Trophoblast cell (in vitro differentiated cells and primary cell): ENCODE measurements around the gene GASK1A.

Experiments used
- DNase-seq, 2 donors: peaks; one replicate each; pipeline ENCODE4 v3.0.0-alpha.2; 2016
- H2AFZ ChIP-seq: 2 replicates; pipeline ENCODE4 v1.6.1; 2013; ENCODE audit warnings: low read length, moderate library complexity, mild to moderate bottlenecking; ENCODE audit not compliant: insufficient read depth, poor library complexity
- H2AK5ac ChIP-seq: 2 replicates; pipeline ENCODE4 v1.6.1; 2013; ENCODE audit warnings: mild to moderate bottlenecking, low read length
- H2BK120ac ChIP-seq: 2 replicates; pipeline ENCODE4 v1.6.1; 2013; ENCODE audit warnings: low read length, mild to moderate bottlenecking, moderate library complexity; ENCODE audit not compliant: insufficient read depth, poor library complexity
- H2BK12ac ChIP-seq: 2 replicates; pipeline ENCODE4 v1.6.1; 2013; ENCODE audit warnings: mild to moderate bottlenecking, low read length, moderate library complexity
- H2BK5ac ChIP-seq: 2 replicates; pipeline ENCODE4 v1.6.1; 2013; ENCODE audit warnings: low read length, low read depth, moderate library complexity, mild to moderate bottlenecking; ENCODE audit not compliant: poor library complexity
- H3K14ac ChIP-seq: 2 replicates; pipeline ENCODE4 v1.6.1; 2013; ENCODE audit warnings: mild to moderate bottlenecking, low read length
- H3K18ac ChIP-seq: 2 replicates; pipeline ENCODE4 v1.6.1; 2013; ENCODE audit warnings: mild to moderate bottlenecking, low read length
- H3K23ac ChIP-seq: 2 replicates; pipeline ENCODE4 v1.6.1; 2013; ENCODE audit warnings: low read length
- H3K27ac ChIP-seq: 2 replicates; pipeline ENCODE4 v1.5.1; 2013; ENCODE audit warnings: low read depth, mild to moderate bottlenecking, inconsistent platforms, low read length, moderate library complexity
- H3K27me3 ChIP-seq: 2 replicates; pipeline ENCODE4 v1.6.1; 2013; ENCODE audit warnings: inconsistent platforms, mild to moderate bottlenecking, low read length, moderate library complexity; ENCODE audit not compliant: insufficient read depth
- H3K36me3 ChIP-seq, 2 experiments: 1 replicate in 1 of 2; 2 replicates in 1 of 2; pipeline ENCODE4 v1.6.1; 2013; ENCODE audit warnings: low read length in 2 of 2, mild to moderate bottlenecking in 2 of 2, moderate library complexity in 1 of 2; ENCODE audit not compliant: insufficient read depth in 2 of 2, control insufficient read depth in 1 of 2
- H3K4ac ChIP-seq: 2 replicates; pipeline ENCODE4 v1.6.1; 2013; ENCODE audit warnings: low read depth, mild to moderate bottlenecking, low read length, moderate library complexity
- H3K4me1 ChIP-seq, 2 experiments: 1 replicate in 1 of 2; 2 replicates in 1 of 2; pipeline ENCODE4 v1.6.1; 2013; ENCODE audit warnings: low read length in 2 of 2, mild to moderate bottlenecking in 2 of 2, moderate library complexity in 1 of 2; ENCODE audit not compliant: insufficient read depth in 2 of 2, control insufficient read depth in 1 of 2
- H3K4me2 ChIP-seq: 2 replicates; pipeline ENCODE4 v1.6.1; 2013; ENCODE audit warnings: inconsistent platforms, mild to moderate bottlenecking, low read length, moderate library complexity
- H3K4me3 ChIP-seq: 2 replicates; pipeline ENCODE4 v1.5.1; 2013; ENCODE audit warnings: mild to moderate bottlenecking, low read depth, low read length, inconsistent platforms
- H3K79me1 ChIP-seq: one replicate; pipeline ENCODE4 v1.6.1; 2013; ENCODE audit warnings: low read length
- H3K79me2 ChIP-seq: 2 replicates; pipeline ENCODE4 v1.6.1; 2013; ENCODE audit warnings: low read length, mild to moderate bottlenecking; ENCODE audit not compliant: control insufficient read depth, insufficient read depth, poor library complexity
- H3K9ac ChIP-seq: 2 replicates; pipeline ENCODE4 v1.6.1; 2013; ENCODE audit warnings: mild to moderate bottlenecking, low read length
- H3K9me3 ChIP-seq: 2 replicates; pipeline ENCODE4 v1.6.1; 2013; ENCODE audit warnings: low read depth, mild to moderate bottlenecking, control low read depth, inconsistent platforms, low read length; ENCODE audit not compliant: insufficient read depth
- H4K12ac ChIP-seq: 2 replicates; pipeline ENCODE4 v1.6.1; 2013; ENCODE audit warnings: low read depth, mild to moderate bottlenecking, low read length, moderate library complexity
- H4K8ac ChIP-seq: 2 replicates; pipeline ENCODE4 v1.6.1; 2013; ENCODE audit warnings: low read depth, mild to moderate bottlenecking, low read length, moderate library complexity
- H4K91ac ChIP-seq: one replicate; pipeline ENCODE4 v1.6.1; 2013; ENCODE audit warnings: low read depth, mild to moderate bottlenecking, low read length, moderate library complexity
- WGBS: extraction: QIAGEN DNeasy Blood & Tissue Kit; methylation state at CpG from one replicate; pipeline ENCODE4 v1.1.7; 2013; ENCODE audit warnings: missing lambda C conversion rate; ENCODE audit not compliant: insufficient read length, insufficient coverage; ENCODE audit errors: extremely low coverage; 5-methylcytosine and 5-hydroxymethylcytosine counted together

Gene GASK1A

GRCh38 chr3:43028678-43029490 is 49.8 kb downstream of the GASK1A start:
- H2BK5ac ChIP-seq, result no peak overlapping the region
- H3K27me3 ChIP-seq, result no peaks in the 10 kb centered on the region
- H2BK12ac ChIP-seq, result no peak overlapping the region
- H3K4me3 ChIP-seq, result no peak overlapping the region
- DNase-seq, result no peak
- no CpG with 5 or more reads among the region's 6 CpGs for WGBS
- H4K12ac ChIP-seq, result no peak overlapping the region
- no peak overlapping the region for H3K9ac ChIP-seq
- H3K27ac ChIP-seq, result no peak overlapping the region
- H4K8ac ChIP-seq, result no peak overlapping the region
- no peak overlapping the region for H3K4me2 ChIP-seq
- no peak overlapping the region for H2AK5ac ChIP-seq
- H3K9me3 ChIP-seq, result no peaks in the 10 kb centered on the region
- H3K36me3 ChIP-seq, result no peaks in the 10 kb centered on the region
- H3K4me1 ChIP-seq, result peaks cover 14 to 15% of the 10 kb centered on the region in 2 experiments
- H3K79me2 ChIP-seq, result no peaks in the 10 kb centered on the region
- no peak overlapping the region for H3K14ac ChIP-seq
- no peak overlapping the region for H3K18ac ChIP-seq
- H3K4ac ChIP-seq, result no peak overlapping the region
- H3K79me1 ChIP-seq, result peaks cover 5% of the 10 kb centered on the region
- H2BK120ac ChIP-seq, result peak overlapping the region; percentile 23
- peak overlapping the region; percentile 8 for H4K91ac ChIP-seq
- no peak overlapping the region for H2AFZ ChIP-seq
- H3K23ac ChIP-seq, result no peak overlapping the region

GRCh38 chr3:43030162-43030935 is 51.2 kb downstream of the GASK1A start:
- no CpG with 5 or more reads among the region's 15 CpGs for WGBS
- H2BK120ac ChIP-seq, result no peak overlapping the region

DNA sequence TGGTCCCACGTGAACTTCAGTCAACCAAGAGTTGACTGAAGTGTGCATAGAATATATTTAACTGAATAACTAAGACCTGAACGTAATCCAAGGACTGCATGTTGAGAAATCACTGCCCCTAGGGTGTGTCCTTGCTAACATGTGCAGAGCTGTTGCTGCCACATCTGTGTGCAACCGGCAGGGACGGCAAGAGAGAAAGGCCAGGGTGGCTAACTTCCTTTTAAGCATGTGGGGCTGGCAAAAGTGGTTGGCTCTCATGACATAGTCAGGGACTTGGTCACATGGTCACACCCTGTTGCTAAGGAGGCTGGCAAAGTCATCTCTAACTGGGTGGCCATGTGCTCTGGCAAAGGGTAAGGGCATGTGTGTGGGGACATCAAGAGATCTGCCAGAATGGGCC is 52.4 kb downstream of the GASK1A start:
- H3K4me1 ChIP-seq, result peaks cover 0 to 3% of the 10 kb centered on the region in 2 experiments
- no peak overlapping the region for H2BK12ac ChIP-seq
- no peak overlapping the region for H3K27ac ChIP-seq
- peak in 1 of 2 donors; percentile 20 for DNase-seq
- H2BK5ac ChIP-seq, result no peak overlapping the region
- H3K9ac ChIP-seq, result no peak overlapping the region
- H3K79me2 ChIP-seq, result no peaks in the 10 kb centered on the region
- no peak overlapping the region for H4K91ac ChIP-seq
- H3K27me3 ChIP-seq, result no peaks in the 10 kb centered on the region
- no peak overlapping the region for H3K4me2 ChIP-seq
- H2AK5ac ChIP-seq, result no peak overlapping the region
- WGBS, result no CpG with 5 or more reads among the region's 4 CpGs
- H3K23ac ChIP-seq, result no peak overlapping the region
- H2AFZ ChIP-seq, result no peak overlapping the region
- no peak overlapping the region for H4K12ac ChIP-seq
- H3K4me3 ChIP-seq, result no peak overlapping the region
- H3K14ac ChIP-seq, result no peak overlapping the region
- no peak overlapping the region for H4K8ac ChIP-seq
- peaks cover 3% of the 10 kb centered on the region for H3K9me3 ChIP-seq
- no peak overlapping the region for H3K4ac ChIP-seq
- H3K36me3 ChIP-seq, result no peaks in the 10 kb centered on the region
- H2BK120ac ChIP-seq, result no peak overlapping the region
- H3K79me1 ChIP-seq, result peaks cover 5% of the 10 kb centered on the region
- no peak overlapping the region for H3K18ac ChIP-seq

More at GRCh38 chr3:43030162-43030935, 51.2 kb downstream of the GASK1A start:
- H3K18ac ChIP-seq, result no peak overlapping the region
- H2BK5ac ChIP-seq, result no peak overlapping the region
- H3K36me3 ChIP-seq, result no peaks in the 10 kb centered on the region
- H3K27me3 ChIP-seq, result no peaks in the 10 kb centered on the region
- no peak overlapping the region for H3K23ac ChIP-seq
- no peak overlapping the region for H3K27ac ChIP-seq
- no peak overlapping the region for H4K12ac ChIP-seq
- no peak overlapping the region for H3K4me3 ChIP-seq
- H3K79me1 ChIP-seq, result peaks cover 5% of the 10 kb centered on the region
- peaks cover 6 to 7% of the 10 kb centered on the region in 2 experiments for H3K4me1 ChIP-seq
- H3K4me2 ChIP-seq, result no peak overlapping the region
- no peak overlapping the region for H4K91ac ChIP-seq
- no peak overlapping the region for H3K9ac ChIP-seq
- no peak for DNase-seq
- H2AFZ ChIP-seq, result no peak overlapping the region
- no peak overlapping the region for H4K8ac ChIP-seq
- no peak overlapping the region for H2AK5ac ChIP-seq
- H3K79me2 ChIP-seq, result no peaks in the 10 kb centered on the region
- H3K14ac ChIP-seq, result no peak overlapping the region
- no peaks in the 10 kb centered on the region for H3K9me3 ChIP-seq
- H3K4ac ChIP-seq, result no peak overlapping the region
- no peak overlapping the region for H2BK12ac ChIP-seq

DNA sequence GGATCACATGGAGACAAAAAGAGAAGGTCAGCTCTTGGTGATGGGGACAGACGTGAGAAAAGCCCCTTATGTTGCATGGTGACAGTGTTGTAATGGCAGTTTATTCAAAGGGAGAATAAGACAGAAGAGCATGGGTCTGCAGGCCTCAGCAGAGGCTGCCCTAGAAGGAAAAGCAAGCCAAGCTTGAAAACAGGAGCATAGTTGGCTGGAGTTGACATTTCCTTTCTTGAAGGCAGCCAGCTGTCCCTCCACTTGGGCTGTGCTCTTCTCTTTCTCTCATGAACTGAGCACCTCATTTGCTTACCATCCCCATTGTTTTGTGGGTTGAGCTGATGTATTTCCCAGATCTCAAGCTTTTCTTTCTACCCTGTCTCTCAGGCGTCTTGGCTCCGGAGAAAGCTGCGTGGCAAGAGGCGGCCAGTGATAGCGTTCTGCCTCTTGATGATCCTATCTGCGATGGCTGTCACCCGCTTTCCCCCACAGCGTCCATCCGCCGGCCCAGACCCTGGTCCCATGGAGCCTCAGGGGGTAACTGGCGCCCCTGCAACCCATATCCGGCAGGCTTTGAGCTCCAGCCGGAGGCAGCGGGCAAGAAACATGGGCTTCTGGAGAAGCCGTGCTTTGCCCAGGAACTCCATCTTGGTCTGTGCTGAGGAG is 52.9 kb downstream of the GASK1A start:
- Histone ChIP-seq H3K79me1 (peaks cover 5% of the 10 kb centered on the region), H3K4me1 (peaks cover 0 to 3% of the 10 kb centered on the region in 2 experiments), H4K12ac (no peak overlapping the region), H3K79me2 (no peaks in the 10 kb centered on the region), H3K4me2 (no peak overlapping the region), H2AFZ (no peak overlapping the region), H3K14ac (no peak overlapping the region), H4K91ac (no peak overlapping the region), H2BK5ac (no peak overlapping the region), H3K27ac (no peak overlapping the region), H3K36me3 (no peaks in the 10 kb centered on the region), H3K9ac (no peak overlapping the region), H2BK12ac (no peak overlapping the region), H3K9me3 (peaks cover 3% of the 10 kb centered on the region), H3K4ac (no peak overlapping the region), H4K8ac (no peak overlapping the region), H2BK120ac (no peak overlapping the region), H3K27me3 (no peaks in the 10 kb centered on the region), H3K4me3 (no peak overlapping the region), H2AK5ac (no peak overlapping the region), H3K18ac (no peak overlapping the region), H3K23ac (no peak overlapping the region)
- DNase-seq, result no peak
- WGBS, result no CpG with 5 or more reads among the region's 16 CpGs
